ENCODE results near the gene ARHGAP45.

DNA sequence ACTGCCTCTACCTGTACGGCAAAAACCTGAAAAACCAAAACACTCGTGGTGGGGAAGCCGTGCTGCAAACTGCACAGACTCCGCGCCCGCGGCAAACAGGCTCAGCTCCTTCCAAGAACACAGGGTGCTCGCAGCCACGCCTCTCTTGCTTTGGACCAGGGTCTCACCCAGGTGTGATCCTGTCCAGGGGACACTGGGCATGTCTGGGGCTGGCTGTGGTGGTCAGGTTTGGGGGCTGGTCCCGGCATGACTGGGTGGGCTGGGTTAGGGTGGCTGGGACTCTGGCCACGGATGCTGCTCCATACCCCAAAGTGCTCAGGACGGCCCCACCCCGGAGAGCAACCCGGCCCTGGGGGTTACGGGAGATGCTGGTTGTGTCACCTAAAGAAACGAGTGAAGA is 50.7 kb downstream of the ARHGAP45 start:
- TF ChIP-seq, protein P1, sequence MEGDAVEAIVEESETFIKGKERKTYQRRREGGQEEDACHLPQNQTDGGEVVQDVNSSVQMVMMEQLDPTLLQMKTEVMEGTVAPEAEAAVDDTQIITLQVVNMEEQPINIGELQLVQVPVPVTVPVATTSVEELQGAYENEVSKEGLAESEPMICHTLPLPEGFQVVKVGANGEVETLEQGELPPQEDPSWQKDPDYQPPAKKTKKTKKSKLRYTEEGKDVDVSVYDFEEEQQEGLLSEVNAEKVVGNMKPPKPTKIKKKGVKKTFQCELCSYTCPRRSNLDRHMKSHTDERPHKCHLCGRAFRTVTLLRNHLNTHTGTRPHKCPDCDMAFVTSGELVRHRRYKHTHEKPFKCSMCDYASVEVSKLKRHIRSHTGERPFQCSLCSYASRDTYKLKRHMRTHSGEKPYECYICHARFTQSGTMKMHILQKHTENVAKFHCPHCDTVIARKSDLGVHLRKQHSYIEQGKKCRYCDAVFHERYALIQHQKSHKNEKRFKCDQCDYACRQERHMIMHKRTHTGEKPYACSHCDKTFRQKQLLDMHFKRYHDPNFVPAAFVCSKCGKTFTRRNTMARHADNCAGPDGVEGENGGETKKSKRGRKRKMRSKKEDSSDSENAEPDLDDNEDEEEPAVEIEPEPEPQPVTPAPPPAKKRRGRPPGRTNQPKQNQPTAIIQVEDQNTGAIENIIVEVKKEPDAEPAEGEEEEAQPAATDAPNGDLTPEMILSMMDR (IDR thresholded peaks at IDR 0.05; ENCODE audit: low read depth, low read length, poor library complexity, severe bottlenecking) = no peak
- TF ChIP-seq EZH2phosphoT487 (IDR thresholded peaks at IDR 0.05; ENCODE audit: borderline replicate concordance, low read length) = no peak

Measured in DOHH2 (cell line).